Tibial artery (tissue), 4 donors: ENCODE data around the gene MKLN1.
"Not testable (repeated sequence)": the region's sequence is repeated elsewhere in the genome, so short reads cannot be mapped to it uniquely, and the experiment has no call there.

ENCODE experiments used
- DNase-seq, 2 donors: peaks; one replicate each; pipeline ENCODE4 v3.0.0-alpha.2; 2019
- H3K27ac ChIP-seq, 2 donors: fragments of 200-600 bp; sonication (generic) in 1 of 2; 1 replicate in 1 of 2; 2 replicates in 1 of 2; pipeline ENCODE4 v1.5.1; 2018 to 2019; ENCODE audit warnings: mild to moderate bottlenecking in 1 of 2
- H3K27me3 ChIP-seq, 2 donors: fragments of 200-600 bp; sonication (generic) in 1 of 2; one replicate each; pipeline versions ENCODE4 v1.5.1 to v1.6.0; 2016 to 2019
- H3K36me3 ChIP-seq, 3 donors: fragments of 200-600 bp; sonication (generic) in 2 of 3; one replicate each; pipeline ENCODE4 v1.5.1; 2016 to 2019; ENCODE audit warnings: mild to moderate bottlenecking in 2 of 3
- H3K4me1 ChIP-seq, 4 donors: fragments of 200-600 bp; sonication (generic) in 2 of 4; 1 replicate in 3 of 4; 2 replicates in 1 of 4; pipeline ENCODE4 v1.5.1; 2016 to 2019
- H3K4me3 ChIP-seq, 2 donors: fragments of 200-600 bp; sonication (generic) in 1 of 2; 1 replicate in 1 of 2; 2 replicates in 1 of 2; pipeline ENCODE4 v1.5.1; 2018 to 2019; ENCODE audit warnings: mild to moderate bottlenecking in 2 of 2
- H3K9me3 ChIP-seq, 3 donors: fragments of 200-600 bp; sonication (generic) in 1 of 3; one replicate each; pipeline ENCODE4 v1.5.1; 2016 to 2019
- CTCF ChIP-seq, 2 experiments: fragments of 200-600 bp in 1 of 2; fragments of 450-650 bp in 1 of 2; IDR thresholded peaks; one replicate each; pipeline ENCODE4 v1.5.1; 2017 to 2019; ENCODE audit warnings: antibody characterized with exemption in 2 of 2, mild to moderate bottlenecking in 1 of 2, moderate library complexity in 1 of 2
- intact Hi-C: fragments of 100-400 bp; cut with DNase I; formaldehyde crosslinking; loops from one replicate; pipeline ENCODE4 v1.15.0; 2023; ENCODE audit warnings: low total_unique reads

Gene MKLN1

GRCh38 chr7:131330299-131330698 is 2.6 kb downstream of the MKLN1 start:
- peak overlapping the region in 1 of 2 donors; percentile 83 for H3K4me3 ChIP-seq
- H3K9me3 ChIP-seq: no peaks in the 10 kb centered on the region
- peak overlapping the region; percentile 99 to 100 for H3K27ac ChIP-seq
- intact Hi-C loops: no loop called here
- peaks cover 0 to 70% (median 20%) of the 10 kb centered on the region in 4 donors for H3K4me1 ChIP-seq
- H3K36me3 ChIP-seq: peaks cover 0 to 5% (median 0%) of the 10 kb centered on the region in 3 donors
- no peaks in the 10 kb centered on the region for H3K27me3 ChIP-seq
- TF ChIP-seq CTCF (IDR thresholded peaks at IDR 0.05): no peak
- no peak for DNase-seq

- no peak overlapping the region for H3K27ac ChIP-seq
- H3K27me3 ChIP-seq: no peaks in the 10 kb centered on the region
- H3K4me3 ChIP-seq: no peak overlapping the region
- H3K36me3 ChIP-seq: peaks cover 0 to 5% (median 0%) of the 10 kb centered on the region in 3 donors
- peaks cover 0 to 55% (median 19%) of the 10 kb centered on the region in 4 donors for H3K4me1 ChIP-seq
- intact Hi-C loops: no loop called here
- no peak for TF ChIP-seq CTCF (IDR thresholded peaks at IDR 0.05)
- DNase-seq: no peak
- peaks cover 0 to 2% (median under 1%) of the 10 kb centered on the region in 3 donors for H3K9me3 ChIP-seq
These were observed 4.1 kb downstream of the MKLN1 start for GRCh38 chr7:131331806-131332205.

GRCh38 chr7:131332729-131333128 is 5.1 kb downstream of the MKLN1 start:
- H3K4me3 ChIP-seq, H3K9me3 ChIP-seq, H3K27me3 ChIP-seq, DNase-seq, H3K27ac ChIP-seq, intact Hi-C loops, H3K36me3 ChIP-seq: not testable (repeated sequence)
- H3K4me1 ChIP-seq: peaks cover 0 to 52% (median 18%) of the 10 kb centered on the region in 4 donors

- no peaks in the 10 kb centered on the region for H3K27me3 ChIP-seq
- TF ChIP-seq CTCF (IDR thresholded peaks at IDR 0.05): no peak
- DNase-seq: no peak
- H3K36me3 ChIP-seq: peaks cover 0 to 5% (median 0%) of the 10 kb centered on the region in 3 donors
- peaks cover 0 to 45% (median 8%) of the 10 kb centered on the region in 4 donors for H3K4me1 ChIP-seq
- H3K27ac ChIP-seq: no peak overlapping the region
- H3K4me3 ChIP-seq: no peak overlapping the region
- H3K9me3 ChIP-seq: peaks cover 0 to 8% (median 5%) of the 10 kb centered on the region in 3 donors
- intact Hi-C loops: no loop called here
These were observed 8.1 kb downstream of the MKLN1 start for GRCh38 chr7:131335639-131336381.

GRCh38 chr7:131336956-131337355 is 9.3 kb downstream of the MKLN1 start:
- Histone ChIP-seq H3K4me3 (no peak overlapping the region), H3K36me3 (peaks cover 0 to 5% (median 0%) of the 10 kb centered on the region in 3 donors), H3K27me3 (no peaks in the 10 kb centered on the region), H3K4me1 (peaks cover 0 to 45% (median 11%) of the 10 kb centered on the region in 4 donors), H3K9me3 (peaks cover 0 to 8% (median 5%) of the 10 kb centered on the region in 3 donors), H3K27ac (no peak overlapping the region)
- intact Hi-C loops: no loop called here
- TF ChIP-seq CTCF (IDR thresholded peaks at IDR 0.05): no peak
- DNase-seq: no peak

- H3K27ac ChIP-seq: no peak overlapping the region
- H3K4me1 ChIP-seq: peaks cover 0 to 45% (median 10%) of the 10 kb centered on the region in 4 donors
- no peaks in the 10 kb centered on the region for H3K27me3 ChIP-seq
- H3K9me3 ChIP-seq: peaks cover 0 to 8% (median 5%) of the 10 kb centered on the region in 3 donors
- H3K36me3 ChIP-seq: peaks cover 0 to under 1% (median 0%) of the 10 kb centered on the region in 3 donors
- no peak for TF ChIP-seq CTCF (IDR thresholded peaks at IDR 0.05)
- intact Hi-C loops: no loop called here
- H3K4me3 ChIP-seq: no peak overlapping the region
- DNase-seq: no peak
These were observed 10.5 kb downstream of the MKLN1 start for GRCh38 chr7:131338173-131338572.
